ENCODE measurements around the gene CNTNAP2. TPM values are rescaled to one million over a fixed set of nuclear protein-coding genes. Genes with fewer than 3 reads are reported as not detected.

The CNTNAP2 gene
- total and polyA plus RNA-seq, 2 of the 4 experiments (the other 2 are of a cell fraction), result not detected

GRCh38 chr7:146700015-146700560 is 583.5 kb downstream of the CNTNAP2 start:
- CTCF ChIA-PET, result no interaction called here
- H2BK15ac ChIP-seq (ENCODE audit: low read depth, low read length), result no peak overlapping the region
- ATAC-seq (ENCODE audit: low read depth) (no peak), DNase-seq (no peak)
- no peak overlapping the region for H4K5ac ChIP-seq (ENCODE audit: low read depth, low read length)
- H2BK120ac ChIP-seq (ENCODE audit: low read depth, low read length), result no peak overlapping the region
- H4K20me1 ChIP-seq (ENCODE audit: insufficient read depth, low read length), result no peaks in the 10 kb centered on the region
- H3K9me3 ChIP-seq (ENCODE audit: control insufficient read depth, insufficient read depth, low read length), result 0 out of 2 replicates have a peak, but pooled peaks cover 1% of the 10 kb centered on the region
- H4K91ac ChIP-seq (ENCODE audit: insufficient read depth, low read depth, low read length), result no peak overlapping the region
- no peak overlapping the region for H3K4ac ChIP-seq (ENCODE audit: low read depth, low read length)
- dilution Hi-C loops (cut with HindIII; ENCODE audit: low sequenced_read_pairs, unreplicated experiment) (no loop called here), in situ Hi-C loops (cut with MboI; ENCODE audit: low sequenced_read_pairs) (no loop called here), intact Hi-C loops (cut with micrococcal nuclease) (no loop called here)
- H3K79me1 ChIP-seq (ENCODE audit: low read depth in 1 of 2, low read length in 2 of 2), result no peaks in the 10 kb centered on the region
- H3K4me1 ChIP-seq (ENCODE audit: control insufficient read depth, insufficient read depth, low read length), result no peaks in the 10 kb centered on the region
- no peak overlapping the region for H3K18ac ChIP-seq (ENCODE audit: low read depth, low read length)
- no peaks in the 10 kb centered on the region for H3K36me3 ChIP-seq (ENCODE audit: control insufficient read depth, insufficient read depth, low read length)
- H2AK9ac ChIP-seq (replicated peaks; ENCODE audit: low read depth, low read length, poor library complexity), result no peak overlapping the region
- H3K14ac ChIP-seq (replicated peaks; ENCODE audit: low read depth, low read length), result no peak overlapping the region
- H3K56ac ChIP-seq (ENCODE audit: extremely low read depth, insufficient read depth, low read length), result no peak overlapping the region
- H3K4me2 ChIP-seq (ENCODE audit: low read depth, low read length), result no peak overlapping the region
- H2AFZ ChIP-seq (replicated peaks; ENCODE audit: low read length, poor library complexity), result no peak overlapping the region
- no peak overlapping the region for H2BK20ac ChIP-seq (ENCODE audit: low read depth, low read length)
- no peaks in the 10 kb centered on the region for H3K9me1 ChIP-seq (ENCODE audit: insufficient read depth, low read length)
- no peak overlapping the region for H3K23ac ChIP-seq (ENCODE audit: low read depth, low read length)
- H3K4me3 ChIP-seq (ENCODE audit: insufficient read depth, low read depth, low read length), result no peak overlapping the region
- H4K8ac ChIP-seq (ENCODE audit: low read depth in 2 of 2, low read length in 2 of 2), result no peak overlapping the region
- H2AK5ac ChIP-seq (ENCODE audit: low read depth, low read length), result no peak overlapping the region
- no TSS peak for BruUV-seq (replicated peaks)
- H2BK5ac ChIP-seq (ENCODE audit: low read depth, low read length, poor library complexity, severe bottlenecking), result no peak overlapping the region
- no peak overlapping the region for H3K27ac ChIP-seq (ENCODE audit: insufficient read depth, low read length)
- H3K27me3 ChIP-seq (ENCODE audit: control insufficient read depth, insufficient read depth, low read length), result no peaks in the 10 kb centered on the region
- TF ChIP-seq BHLHE40 (IDR thresholded peaks at IDR 0.05; ENCODE audit: low read depth, low read length) (no peak), CEBPB (IDR thresholded peaks at IDR 0.05; ENCODE audit: low read depth, low read length) (no peak), MAFK (IDR thresholded peaks at IDR 0.05; ENCODE audit: low read depth, low read length) (peak; percentile 80)
- POLR2A ChIA-PET (ENCODE audit: unreplicated experiment), result interaction anchor here (0.6 kb wide), 1 partner anchor 1970 kb away, joined by 3 read pairs; no protein-coding TSS in a partner anchor
- H3K9ac ChIP-seq (ENCODE audit: low read depth, low read length), result no peak overlapping the region
- no CpG with 5 or more reads among the region's 1 CpG for WGBS, 2 experiments (ENCODE audit: extremely low coverage in 2 of 2, insufficient read length in 1 of 2)
